Kidney epithelial cell (primary cell): Measurements from ENCODE around the gene DHH. TPM values are rescaled to one million over a fixed set of nuclear protein-coding genes. Genes with fewer than 3 reads are reported as not detected.

Experiments
- DNase-seq: peaks from one replicate; pipeline ENCODE4 v3.0.0-alpha.2; 2010; ENCODE audit warnings: low read depth
- H3K27me3 ChIP-seq: 2 replicates; pipeline ENCODE4 v1.6.0; 2011; ENCODE audit warnings: low read length; ENCODE audit not compliant: control insufficient read depth, insufficient read depth
- H3K36me3 ChIP-seq: 2 replicates; pipeline ENCODE4 v1.5.1; 2011; ENCODE audit warnings: low read length; ENCODE audit not compliant: control insufficient read depth, insufficient read depth
- H3K4me3 ChIP-seq: 2 replicates; pipeline ENCODE4 v1.5.1; 2011; ENCODE audit warnings: low read depth, mild to moderate bottlenecking, control low read depth, low read length
- CTCF ChIP-seq: IDR thresholded peaks from 2 replicates; pipeline ENCODE4 v1.5.1; 2011; ENCODE audit warnings: mild to moderate bottlenecking, moderate library complexity, low read length, control low read depth, inconsistent platforms; ENCODE audit not compliant: insufficient read depth, poor library complexity, severe bottlenecking
- total RNA-seq: library from RNA; depleted of rRNA; stranded (reverse); fragments of >200 nt; gene quantifications from 2 replicates; pipeline ENCODE4 v1.2.3, GENCODE V29; 2015

Gene DHH
- total RNA-seq, 1 donor from 2014 or later = 0.04 TPM

GRCh38 chr12:49055978-49056754 is 38.4 kb downstream of the DHH start:
- no peak for TF ChIP-seq CTCF
- DNase-seq = no peak
- Histone ChIP-seq H3K4me3 (no peak overlapping the region), H3K36me3 (peaks cover 1% of the 10 kb centered on the region), H3K27me3 (no peaks in the 10 kb centered on the region)

GRCh38 chr12:49055092-49055491 is 39.5 kb downstream of the DHH start:
- no peak for DNase-seq
- H3K36me3 ChIP-seq = peaks cover 3% of the 10 kb centered on the region
- no peak overlapping the region for H3K4me3 ChIP-seq
- TF ChIP-seq CTCF = no peak
- no peaks in the 10 kb centered on the region for H3K27me3 ChIP-seq

- no peak for DNase-seq
- no peak for TF ChIP-seq CTCF
- H3K27me3 ChIP-seq = no peaks in the 10 kb centered on the region
- no peak overlapping the region for H3K4me3 ChIP-seq
- H3K36me3 ChIP-seq = peaks cover 4% of the 10 kb centered on the region
Observed at GRCh38 chr12:49054524-49054923, 40.1 kb downstream of the DHH start.

- H3K27me3 ChIP-seq = no peaks in the 10 kb centered on the region
- TF ChIP-seq CTCF = no peak
- no peak for DNase-seq
- no peak overlapping the region for H3K4me3 ChIP-seq
- H3K36me3 ChIP-seq = peaks cover 4% of the 10 kb centered on the region
Observed at GRCh38 chr12:49054096-49054495, 40.5 kb downstream of the DHH start.

- no peak overlapping the region for H3K4me3 ChIP-seq
- H3K27me3 ChIP-seq = no peaks in the 10 kb centered on the region
- DNase-seq = no peak
- peaks cover 4% of the 10 kb centered on the region for H3K36me3 ChIP-seq
- TF ChIP-seq CTCF = no peak
Observed at GRCh38 chr12:49052451-49053208, 42.0 kb downstream of the DHH start.
